SK-N-MC (cell line): ENCODE data around the gene SMO.

Source experiments
- EZH2 ChIP-seq: fragments of 200-600 bp; sonication (generic); IDR thresholded peaks from one replicate; pipeline ENCODE4 v1.6.1; 2017; ENCODE audit warnings: antibody characterized with exemption
- POLR2AphosphoS5 ChIP-seq: IDR thresholded peaks from 2 replicates; pipeline ENCODE4 v1.6.1; 2012; ENCODE audit warnings: mild to moderate bottlenecking, low read depth, low read length, borderline replicate concordance

GRCh38 chr7:129238546-129238945, 50.1 kb downstream of the SMO start:
- TF ChIP-seq EZH2 (no peak), POLR2AphosphoS5 (no peak)
